Muscle of leg (tissue), 11 donors: ENCODE measurements around the gene GATAD1. TPM values are rescaled to one million over a fixed set of nuclear protein-coding genes. Genes with fewer than 3 reads are reported as not detected.
"Not testable (repeated sequence)": the region's sequence is repeated elsewhere in the genome, so short reads cannot be mapped to it uniquely, and the experiment has no call there.

Experiments used
- DNase-seq: peaks from one replicate; pipeline ENCODE4 v3.0.0; 2013
- H3K27ac ChIP-seq: one replicate; pipeline ENCODE4 v1.5.1; 2013; ENCODE audit warnings: mild to moderate bottlenecking, low read length, control low read depth
- H3K27me3 ChIP-seq: one replicate; pipeline ENCODE4 v1.6.1; 2013; ENCODE audit warnings: low read length; ENCODE audit not compliant: control insufficient read depth, insufficient read depth
- H3K36me3 ChIP-seq: one replicate; pipeline ENCODE4 v1.6.1; 2013; ENCODE audit warnings: low read length; ENCODE audit not compliant: control insufficient read depth, insufficient read depth
- H3K4me1 ChIP-seq: one replicate; pipeline ENCODE4 v1.6.1; 2013; ENCODE audit warnings: low read length; ENCODE audit not compliant: control insufficient read depth, insufficient read depth
- H3K4me3 ChIP-seq: one replicate; pipeline ENCODE4 v1.5.1; 2013; ENCODE audit warnings: low read length, control low read depth
- H3K9me3 ChIP-seq: replicated peaks from 2 replicates; pipeline ENCODE4 v1.6.1; 2013; ENCODE audit warnings: low read depth, low read length; ENCODE audit not compliant: control insufficient read depth
- WGBS: methylation state at CpG from one replicate; pipeline ENCODE4 v1.1.5; 2013; ENCODE audit warnings: missing lambda C conversion rate; ENCODE audit not compliant: insufficient coverage; 5-methylcytosine and 5-hydroxymethylcytosine counted together
- polyA plus RNA-seq, 8 donors: library from polyadenylated mRNA; unstranded; fragments of 120-200 nt; gene quantifications; one replicate each; pipeline versions ENCODE4 v1.2.1 to v1.2.3, GENCODE V29; 2013; ENCODE audit warnings: inconsistent platforms in 1 of 8, low replicate concordance in 1 of 8; ENCODE audit not compliant: insufficient read length in 8 of 8, insufficient read depth in 1 of 8
- total RNA-seq: library from RNA; stranded (reverse); fragments of 120-200 nt; gene quantifications from one replicate; pipeline ENCODE4 v1.2.4, GENCODE V29; 2013

Gene GATAD1
- total and polyA plus RNA-seq, 9 donors, result 16.9 to 29.1 (median 22.3) TPM

GRCh38 chr7:92433019-92433418 is 14.3 kb upstream of the GATAD1 start:
- no peak for DNase-seq
- Histone ChIP-seq H3K4me3 (no peak overlapping the region), H3K27ac (no peak overlapping the region), H3K4me1 (no peaks in the 10 kb centered on the region), H3K27me3 (no peaks in the 10 kb centered on the region), H3K9me3 (no peaks in the 10 kb centered on the region), H3K36me3 (no peaks in the 10 kb centered on the region)
- WGBS, result 90% methylated on average over 6 of the region's 8 CpGs

- Histone ChIP-seq H3K9me3 (no peaks in the 10 kb centered on the region), H3K4me3 (no peak overlapping the region), H3K4me1 (no peaks in the 10 kb centered on the region), H3K27me3 (no peaks in the 10 kb centered on the region), H3K27ac (no peak overlapping the region), H3K36me3 (no peaks in the 10 kb centered on the region)
- WGBS, result no CpG with 5 or more reads among the region's 2 CpGs
- DNase-seq, result no peak
These were observed 11.7 kb upstream of the GATAD1 start for GRCh38 chr7:92435542-92435941.

GRCh38 chr7:92436612-92437445 is 10.5 kb upstream of the GATAD1 start:
- H3K4me1 ChIP-seq, result no peaks in the 10 kb centered on the region
- DNase-seq, result no peak
- H3K27ac ChIP-seq, result no peak overlapping the region
- H3K27me3 ChIP-seq, result no peaks in the 10 kb centered on the region
- no peak overlapping the region for H3K4me3 ChIP-seq
- no peaks in the 10 kb centered on the region for H3K36me3 ChIP-seq
- H3K9me3 ChIP-seq, result no peaks in the 10 kb centered on the region
- WGBS, result 62% methylated on average over 4 of the region's 7 CpGs

- 45% methylated on average over 4 of the region's 6 CpGs for WGBS
- Histone ChIP-seq H3K27ac (no peak overlapping the region), H3K36me3 (no peaks in the 10 kb centered on the region), H3K27me3 (no peaks in the 10 kb centered on the region), H3K9me3 (no peaks in the 10 kb centered on the region), H3K4me3 (no peak overlapping the region), H3K4me1 (no peaks in the 10 kb centered on the region)
- DNase-seq, result no peak
These were observed 9.3 kb upstream of the GATAD1 start for GRCh38 chr7:92437956-92438491.

- not testable (repeated sequence) for H3K27ac ChIP-seq, H3K4me3 ChIP-seq
- no CpG with 5 or more reads among the region's 2 CpGs for WGBS
These were observed 4.6 kb upstream of the GATAD1 start for GRCh38 chr7:92442720-92443119.

GRCh38 chr7:92446869-92447344 is 375 bp upstream of the GATAD1 start:
- peak overlapping the region; percentile 81 for H3K4me3 ChIP-seq
- no peak for DNase-seq
- H3K36me3 ChIP-seq, result peaks cover 17% of the 10 kb centered on the region
- H3K4me1 ChIP-seq, result peaks cover 6% of the 10 kb centered on the region
- no peaks in the 10 kb centered on the region for H3K9me3 ChIP-seq
- no peaks in the 10 kb centered on the region for H3K27me3 ChIP-seq
- H3K27ac ChIP-seq, result no peak overlapping the region
- 39% methylated on average over 13 of the region's 21 CpGs for WGBS

More at GRCh38 chr7:92442720-92443119, 4.6 kb upstream of the GATAD1 start:
- H3K36me3 ChIP-seq, H3K4me1 ChIP-seq, H3K27me3 ChIP-seq, H3K9me3 ChIP-seq, DNase-seq: not testable (repeated sequence)

GRCh38 chr7:92448205-92448747 is 994 bp downstream of the GATAD1 start:
- H3K36me3 ChIP-seq, result peaks cover 28% of the 10 kb centered on the region
- H3K27ac ChIP-seq, result peak overlapping the region; percentile 88
- DNase-seq, result peak; percentile 74
- H3K9me3 ChIP-seq, result no peaks in the 10 kb centered on the region
- 0% methylated on average over 1 of the region's 11 CpGs for WGBS
- H3K4me1 ChIP-seq, result peaks cover 6% of the 10 kb centered on the region
- H3K4me3 ChIP-seq, result peak overlapping the region; percentile 81
- H3K27me3 ChIP-seq, result no peaks in the 10 kb centered on the region

GRCh38 chr7:92451645-92452044 is 4.4 kb downstream of the GATAD1 start:
- Histone ChIP-seq H3K27me3 (no peaks in the 10 kb centered on the region), H3K4me1 (peaks cover 6% of the 10 kb centered on the region), H3K4me3 (no peak overlapping the region), H3K9me3 (no peaks in the 10 kb centered on the region), H3K27ac (no peak overlapping the region), H3K36me3 (peaks cover 51% of the 10 kb centered on the region)
- no peak for DNase-seq
- WGBS, result no CpG with 5 or more reads among the region's 2 CpGs

- DNase-seq, result peak; percentile 4
- Histone ChIP-seq H3K36me3 (peaks cover 47% of the 10 kb centered on the region), H3K4me1 (no peaks in the 10 kb centered on the region), H3K4me3 (no peak overlapping the region), H3K27ac (no peak overlapping the region), H3K9me3 (no peaks in the 10 kb centered on the region), H3K27me3 (no peaks in the 10 kb centered on the region)
- WGBS, result 52% methylated on average over 2 of the region's 2 CpGs
These were observed 9.0 kb downstream of the GATAD1 start for GRCh38 chr7:92456236-92456635.

- Histone ChIP-seq H3K4me3 (no peak overlapping the region), H3K4me1 (no peaks in the 10 kb centered on the region), H3K36me3 (peaks cover 20% of the 10 kb centered on the region), H3K27ac (no peak overlapping the region), H3K9me3 (no peaks in the 10 kb centered on the region), H3K27me3 (no peaks in the 10 kb centered on the region)
- WGBS, result no CpG with 5 or more reads among the region's 2 CpGs
- DNase-seq, result no peak
These were observed 12.8 kb downstream of the GATAD1 start for GRCh38 chr7:92460109-92460508.
